Tibial artery (tissue), 4 donors: Measurements from ENCODE around the gene OR2M2.

Experiments
- DNase-seq, 2 donors: peaks; one replicate each; pipeline ENCODE4 v3.0.0-alpha.2; 2019
- H3K27ac ChIP-seq, 2 donors: fragments of 200-600 bp; sonication (generic) in 1 of 2; 1 replicate in 1 of 2; 2 replicates in 1 of 2; pipeline ENCODE4 v1.5.1; 2018 to 2019; ENCODE audit warnings: mild to moderate bottlenecking in 1 of 2
- H3K27me3 ChIP-seq, 2 donors: fragments of 200-600 bp; sonication (generic) in 1 of 2; one replicate each; pipeline versions ENCODE4 v1.5.1 to v1.6.0; 2016 to 2019
- H3K36me3 ChIP-seq, 3 donors: fragments of 200-600 bp; sonication (generic) in 2 of 3; one replicate each; pipeline ENCODE4 v1.5.1; 2016 to 2019; ENCODE audit warnings: mild to moderate bottlenecking in 2 of 3
- H3K4me1 ChIP-seq, 4 donors: fragments of 200-600 bp; sonication (generic) in 2 of 4; 1 replicate in 3 of 4; 2 replicates in 1 of 4; pipeline ENCODE4 v1.5.1; 2016 to 2019
- H3K4me3 ChIP-seq, 2 donors: fragments of 200-600 bp; sonication (generic) in 1 of 2; 1 replicate in 1 of 2; 2 replicates in 1 of 2; pipeline ENCODE4 v1.5.1; 2018 to 2019; ENCODE audit warnings: mild to moderate bottlenecking in 2 of 2
- H3K9me3 ChIP-seq, 3 donors: fragments of 200-600 bp; sonication (generic) in 1 of 3; one replicate each; pipeline ENCODE4 v1.5.1; 2016 to 2019
- CTCF ChIP-seq, 2 experiments: fragments of 200-600 bp in 1 of 2; fragments of 450-650 bp in 1 of 2; IDR thresholded peaks; one replicate each; pipeline ENCODE4 v1.5.1; 2017 to 2019; ENCODE audit warnings: antibody characterized with exemption in 2 of 2, mild to moderate bottlenecking in 1 of 2, moderate library complexity in 1 of 2
- intact Hi-C: fragments of 100-400 bp; cut with DNase I; formaldehyde crosslinking; loops from one replicate; pipeline ENCODE4 v1.15.0; 2023; ENCODE audit warnings: low total_unique reads

OR2M2 gene

GRCh38 chr1:248174521-248174920 lies at the start of gene OR2M2:
Gene OR2M2 (plus strand): TSS chr1:248174821. CDS start chr1:248179986, 5,165 bp downstream.
- DNase-seq, result no peak
- intact Hi-C loops, result no loop called here
- Histone ChIP-seq H3K27me3 (no peaks in the 10 kb centered on the region), H3K9me3 (no peaks in the 10 kb centered on the region), H3K4me1 (no peaks in the 10 kb centered on the region), H3K27ac (no peak within 1 kb of the TSS), H3K4me3 (no peak within 1 kb of the TSS), H3K36me3 (no peaks in the 10 kb centered on the region)
- TF ChIP-seq CTCF (IDR thresholded peaks at IDR 0.05), result no peak

- H3K27ac ChIP-seq, result no peak overlapping the region
- intact Hi-C loops, result no loop called here
These were observed 47.0 kb upstream of the OR2M2 start for GRCh38 chr1:248127653-248128052.

GRCh38 chr1:248136811-248137210 lies 37.8 kb upstream of the OR2M2 start:
- Histone ChIP-seq H3K4me3 (no peak overlapping the region), H3K4me1 (no peaks in the 10 kb centered on the region), H3K27ac (no peak overlapping the region), H3K36me3 (no peaks in the 10 kb centered on the region), H3K27me3 (no peaks in the 10 kb centered on the region), H3K9me3 (no peaks in the 10 kb centered on the region)
- no peak for DNase-seq
- intact Hi-C loops, result no loop called here
- TF ChIP-seq CTCF (IDR thresholded peaks at IDR 0.05), result no peak

More at GRCh38 chr1:248127653-248128052, 47.0 kb upstream of the OR2M2 start:
- no peak for DNase-seq
- H3K36me3 ChIP-seq, result no peaks in the 10 kb centered on the region
- no peak overlapping the region for H3K4me3 ChIP-seq
- no peaks in the 10 kb centered on the region for H3K9me3 ChIP-seq
- H3K27me3 ChIP-seq, result no peaks in the 10 kb centered on the region
- TF ChIP-seq CTCF (IDR thresholded peaks at IDR 0.05), result no peak
- no peaks in the 10 kb centered on the region for H3K4me1 ChIP-seq

GRCh38 chr1:248140846-248141245 lies 33.8 kb upstream of the OR2M2 start:
- H3K27me3 ChIP-seq, result no peaks in the 10 kb centered on the region
- no peaks in the 10 kb centered on the region for H3K4me1 ChIP-seq
- H3K4me3 ChIP-seq, result no peak overlapping the region
- no peaks in the 10 kb centered on the region for H3K9me3 ChIP-seq
- H3K27ac ChIP-seq, result no peak overlapping the region
- H3K36me3 ChIP-seq, result no peaks in the 10 kb centered on the region
- intact Hi-C loops, result no loop called here
- TF ChIP-seq CTCF (IDR thresholded peaks at IDR 0.05), result no peak
- DNase-seq, result no peak

- H3K27me3 ChIP-seq, result no peaks in the 10 kb centered on the region
- TF ChIP-seq CTCF (IDR thresholded peaks at IDR 0.05), result no peak
These were observed 31.3 kb upstream of the OR2M2 start for GRCh38 chr1:248143311-248143710.

More at GRCh38 chr1:248143311-248143710, 31.3 kb upstream of the OR2M2 start:
- H3K36me3 ChIP-seq, result no peaks in the 10 kb centered on the region
- intact Hi-C loops, result no loop called here
- H3K4me3 ChIP-seq, result no peak overlapping the region
- no peaks in the 10 kb centered on the region for H3K9me3 ChIP-seq
- no peak for DNase-seq
- H3K27ac ChIP-seq, result no peak overlapping the region
- H3K4me1 ChIP-seq, result no peaks in the 10 kb centered on the region
